Measurements from ENCODE around the gene WDR6.

Gene WDR6

DNA sequence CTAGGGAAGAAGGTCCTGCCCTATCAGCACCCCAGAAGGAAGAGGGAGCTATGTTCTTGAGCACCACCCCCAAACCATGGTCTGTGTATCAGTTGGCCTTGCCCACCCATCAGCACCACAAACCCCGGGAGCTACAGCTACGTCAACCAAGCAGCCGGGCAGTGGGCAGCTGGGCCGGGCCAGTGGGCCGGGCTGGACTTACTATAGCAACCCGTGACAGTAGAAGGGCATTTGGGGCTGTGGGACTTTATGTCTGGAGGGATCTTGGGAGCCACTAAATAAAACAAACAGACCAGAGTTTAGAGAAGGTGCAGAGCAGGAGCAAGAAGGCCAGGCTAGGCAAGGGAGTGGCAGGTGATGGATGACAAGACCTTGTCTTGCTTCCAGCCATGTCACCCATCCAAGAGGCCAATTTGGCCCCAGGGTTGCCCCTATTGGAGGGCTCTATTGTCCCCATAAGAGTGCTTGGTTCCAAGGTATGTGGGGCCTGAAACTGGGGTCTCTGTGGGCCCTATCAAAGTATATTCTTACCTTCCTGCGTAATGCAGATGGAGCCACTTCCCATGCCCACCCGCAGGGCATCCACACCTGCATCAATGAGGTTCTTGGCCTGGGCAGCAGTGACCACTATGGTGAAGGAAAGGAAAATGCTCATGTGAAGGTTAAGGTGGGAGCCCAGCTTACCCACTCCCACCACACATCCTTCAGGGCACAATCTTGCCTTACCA lies 18.8 kb downstream of the WDR6 start:
- DNase-seq (ENCODE audit: insufficient read length, low spot score) (no peak), FAIRE-seq (no peak)

DNA sequence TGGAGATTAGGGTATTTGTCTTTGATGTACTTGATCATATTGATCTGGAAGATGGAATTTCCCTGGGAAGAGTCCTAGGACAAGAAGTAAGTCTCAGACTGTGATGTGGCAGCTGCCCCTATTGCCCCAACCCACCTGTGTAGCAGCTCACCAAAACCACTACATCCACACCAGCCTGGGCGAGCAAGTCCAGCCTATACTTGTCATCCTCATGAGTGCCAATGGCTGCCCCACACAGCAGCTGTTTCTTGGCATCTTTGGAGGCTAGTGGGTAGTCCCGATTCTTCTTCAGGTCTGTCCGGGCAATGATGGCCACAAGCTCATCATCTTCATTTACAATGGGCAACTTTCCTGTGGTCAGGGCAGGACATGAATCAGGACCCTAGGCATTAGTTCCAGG lies 19.3 kb downstream of the WDR6 start:
- TF ChIP-seq, protein P1, sequence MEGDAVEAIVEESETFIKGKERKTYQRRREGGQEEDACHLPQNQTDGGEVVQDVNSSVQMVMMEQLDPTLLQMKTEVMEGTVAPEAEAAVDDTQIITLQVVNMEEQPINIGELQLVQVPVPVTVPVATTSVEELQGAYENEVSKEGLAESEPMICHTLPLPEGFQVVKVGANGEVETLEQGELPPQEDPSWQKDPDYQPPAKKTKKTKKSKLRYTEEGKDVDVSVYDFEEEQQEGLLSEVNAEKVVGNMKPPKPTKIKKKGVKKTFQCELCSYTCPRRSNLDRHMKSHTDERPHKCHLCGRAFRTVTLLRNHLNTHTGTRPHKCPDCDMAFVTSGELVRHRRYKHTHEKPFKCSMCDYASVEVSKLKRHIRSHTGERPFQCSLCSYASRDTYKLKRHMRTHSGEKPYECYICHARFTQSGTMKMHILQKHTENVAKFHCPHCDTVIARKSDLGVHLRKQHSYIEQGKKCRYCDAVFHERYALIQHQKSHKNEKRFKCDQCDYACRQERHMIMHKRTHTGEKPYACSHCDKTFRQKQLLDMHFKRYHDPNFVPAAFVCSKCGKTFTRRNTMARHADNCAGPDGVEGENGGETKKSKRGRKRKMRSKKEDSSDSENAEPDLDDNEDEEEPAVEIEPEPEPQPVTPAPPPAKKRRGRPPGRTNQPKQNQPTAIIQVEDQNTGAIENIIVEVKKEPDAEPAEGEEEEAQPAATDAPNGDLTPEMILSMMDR (IDR thresholded peaks at IDR 0.05; ENCODE audit: insufficient read depth, missing control alignments), result no peak
- FAIRE-seq (no peak), DNase-seq (ENCODE audit: insufficient read length, low spot score) (no peak)

More for the DNA sequence above, 18.8 kb downstream of the WDR6 start:
- TF ChIP-seq, protein P1 (IDR thresholded peaks at IDR 0.05; ENCODE audit: insufficient read depth, missing control alignments), result no peak

DNA sequence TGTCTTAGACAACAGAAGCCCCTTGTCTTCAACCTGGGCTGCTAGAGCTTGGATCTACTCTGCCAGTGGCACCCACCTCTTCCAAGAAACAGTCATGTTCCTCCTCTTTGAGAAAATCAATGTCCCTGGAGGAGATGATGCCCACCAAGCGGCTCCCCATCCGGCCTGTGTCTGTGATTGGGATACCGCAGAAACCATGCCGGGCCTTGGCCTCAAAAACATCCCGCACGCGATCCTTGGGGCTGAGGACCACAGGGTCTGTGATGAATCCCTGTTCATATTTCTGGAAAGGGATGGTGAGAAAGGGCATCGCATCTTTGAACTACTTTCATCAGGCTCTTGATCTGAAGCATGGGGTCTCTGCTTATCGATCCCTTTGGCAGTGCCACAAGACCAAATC lies 20.4 kb downstream of the WDR6 start:
- TF ChIP-seq, protein P1 (IDR thresholded peaks at IDR 0.05; ENCODE audit: insufficient read depth, missing control alignments), result no peak
- FAIRE-seq (no peak), DNase-seq (ENCODE audit: insufficient read length, low spot score) (no peak)

DNA sequence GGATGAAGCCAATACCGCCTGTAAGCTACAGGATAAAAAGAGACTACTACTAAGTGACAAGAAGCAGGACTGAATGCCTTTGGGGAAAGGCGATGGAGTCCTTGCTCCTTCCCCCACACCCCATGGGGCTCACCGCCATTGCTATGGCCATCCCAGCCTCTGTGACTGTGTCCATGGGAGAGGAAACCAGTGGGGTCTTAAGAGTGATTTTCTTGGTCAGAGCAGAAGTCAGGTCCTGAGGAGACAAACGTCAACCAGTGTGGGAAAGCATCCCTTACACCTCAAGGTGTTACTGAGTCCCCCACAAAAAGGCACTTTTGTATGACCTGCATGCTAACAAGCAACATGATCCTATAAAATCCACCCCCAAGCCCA lies 21.1 kb downstream of the WDR6 start:
- FAIRE-seq, result no peak
- TF ChIP-seq, protein P1 (IDR thresholded peaks at IDR 0.05; ENCODE audit: insufficient read depth, missing control alignments), result no peak
- no peak for DNase-seq (ENCODE audit: insufficient read length, low spot score)

DNA sequence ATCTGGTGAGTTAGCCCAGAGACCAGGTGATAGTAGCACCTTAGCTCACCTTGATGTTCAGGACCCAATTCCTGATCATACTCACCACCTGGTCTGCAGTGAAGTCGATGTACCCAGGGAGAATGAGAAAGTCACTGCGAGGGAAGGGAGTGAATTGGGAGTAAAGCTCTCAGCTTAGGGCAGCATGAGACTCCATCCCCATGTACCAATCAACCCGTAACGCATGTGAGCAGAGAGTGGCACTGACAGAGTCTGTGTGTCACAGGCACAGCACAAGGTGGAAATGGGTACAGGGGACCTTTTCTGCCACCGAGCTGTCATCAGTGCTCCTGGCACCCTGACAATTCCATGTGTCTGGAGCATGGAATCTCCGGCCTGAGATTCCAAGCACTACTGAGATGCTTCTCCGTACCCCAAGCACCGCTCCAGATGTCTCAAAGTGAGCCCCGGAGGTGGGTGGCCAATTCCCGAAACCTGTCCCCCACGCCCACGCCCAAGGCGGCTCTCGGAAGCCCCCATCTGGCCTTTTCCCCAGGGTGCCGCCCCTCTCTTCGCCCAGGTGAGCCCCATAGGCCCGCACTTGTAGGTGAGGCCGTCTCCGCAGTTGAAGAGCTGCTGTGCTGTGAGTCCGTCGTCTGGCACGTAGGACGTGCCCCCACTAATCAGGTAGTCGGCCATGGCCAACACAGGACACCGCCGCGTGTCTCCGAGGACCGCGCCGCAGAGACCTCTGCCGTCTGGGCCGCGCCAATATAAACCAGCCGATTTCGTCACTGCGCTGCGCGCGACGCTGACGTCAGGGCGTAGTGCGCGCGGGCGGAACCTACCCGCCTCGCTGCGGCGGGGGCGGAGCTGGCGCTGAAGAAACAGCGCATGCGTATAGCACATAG lies 21.7 kb downstream of the WDR6 start, which contains the start of gene IMPDH2:
Gene IMPDH2 (minus strand): TSS at position 726 of the 890 bp plus-strand sequence. CDS start 48 bp downstream, at position 678.
- no peak for FAIRE-seq
- no peak for DNase-seq (ENCODE audit: insufficient read length, low spot score)
- TF ChIP-seq, protein P1 (IDR thresholded peaks at IDR 0.05; ENCODE audit: insufficient read depth, missing control alignments), result peak; percentile 18

DNA sequence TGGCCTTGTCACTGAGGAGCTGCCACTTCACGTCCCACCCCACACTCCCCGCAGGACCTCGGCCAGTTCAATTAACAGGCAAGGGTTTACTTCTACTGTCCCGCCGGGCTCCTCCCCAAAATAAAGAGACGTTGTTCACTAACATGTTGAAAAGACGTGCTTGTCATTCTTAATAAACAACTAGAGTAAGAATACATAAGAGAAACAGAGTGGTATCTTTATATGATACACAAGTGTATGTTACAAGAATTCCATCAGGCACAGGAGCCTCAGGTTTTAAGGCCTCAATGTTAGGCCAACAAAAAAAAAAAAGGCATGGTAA lies 22.3 kb downstream of the WDR6 start:
- DNase-seq (ENCODE audit: insufficient read length, low spot score), result no peak
- TF ChIP-seq, protein P1 (IDR thresholded peaks at IDR 0.05; ENCODE audit: insufficient read depth, missing control alignments), result no peak
- FAIRE-seq, result no peak

DNA sequence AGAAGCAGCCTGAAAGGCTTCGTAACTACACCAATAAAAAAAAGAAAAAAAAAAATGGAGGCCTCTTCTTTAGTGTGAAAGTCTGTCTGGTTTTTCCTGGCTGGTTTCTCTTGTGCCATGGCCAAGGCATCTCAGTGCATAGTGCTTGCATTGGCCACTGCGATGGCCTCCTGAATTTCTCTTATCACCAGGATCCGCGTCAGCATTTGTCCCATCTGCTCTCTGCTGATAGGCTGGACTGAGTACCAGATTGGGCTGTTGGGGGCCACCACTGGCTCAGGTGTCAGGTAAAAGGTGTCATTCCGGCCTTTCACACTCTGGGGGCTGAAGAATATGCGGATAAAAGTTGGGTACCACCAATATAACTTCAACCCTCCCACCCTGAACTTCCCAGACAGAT lies 23.1 kb downstream of the WDR6 start:
- TF ChIP-seq, protein P1 (IDR thresholded peaks at IDR 0.05; ENCODE audit: insufficient read depth, missing control alignments), result no peak
- no peak for DNase-seq (ENCODE audit: insufficient read length, low spot score)
- FAIRE-seq, result no peak

All from D721Med (cell line).